HepG2 (cell line): ENCODE measurements around the gene GPR42. TPM values are rescaled to one million over a fixed set of nuclear protein-coding genes. Genes with fewer than 3 reads are reported as not detected.

Source experiments
- ATAC-seq: fragments of 200-7000 bp; cut with Tn5 transposase; 3 replicates; pipeline ENCODE4 v1.9.1; 2020; ENCODE audit warnings: mild to moderate bottlenecking, moderate library complexity
- BruUV-seq: library from RNA; stranded (reverse); fragments of 400-500 nt; replicated peaks from 2 replicates; lab custom pipeline; 2021; lab: Mats Ljungman, UMichigan
- CTCF ChIA-PET: fragments of 300-600 bp; formaldehyde crosslinking; extraction: SDS; loops from one replicate; lab custom pipeline; 2021; ENCODE audit warnings: low total read pairs, inconsistent platforms, low intra/inter-chr PET ratio; lab: Yijun Ruan, JAX
- POLR2A ChIA-PET: fragments of 350-600 bp; sonication (Branson Sonifier 250); formaldehyde crosslinking; loops from one replicate; lab custom pipeline; 2020; ENCODE audit warnings: antibody characterized with exemption, inconsistent platforms; lab: Yijun Ruan, JAX
- DNase-seq: peaks from one replicate; pipeline ENCODE4 v3.0.0-alpha.2; 2015; ENCODE audit warnings: low spot score
- FAIRE-seq: peaks from 3 replicates; lab custom pipeline; 2011; peaks lifted over from hg19 to GRCh38; lab: Jason Lieb, UNC
- H2AFZ ChIP-seq: one replicate; pipeline ENCODE4 v1.6.1; 2011; ENCODE audit warnings: low read length, inconsistent platforms
- H3K27ac ChIP-seq: fragments of 300-600 bp; 3 replicates; pipeline ENCODE4 v1.8.0; 2011; ENCODE audit warnings: mixed run types, mild to moderate bottlenecking, mixed read lengths, low read length, inconsistent platforms; ENCODE audit not compliant: insufficient read depth; ENCODE audit errors: extremely low read length
- H3K27me3 ChIP-seq, 2 experiments: fragments of 200-600 bp in 1 of 2; 2 replicates in 1 of 2; 3 replicates in 1 of 2; pipeline versions ENCODE4 v1.6.0 to v1.8.0; 2011; ENCODE audit warnings: low read length in 2 of 2, mild to moderate bottlenecking in 2 of 2, moderate library complexity in 2 of 2, inconsistent platforms in 1 of 2; ENCODE audit not compliant: insufficient read depth in 2 of 2, control insufficient read depth in 1 of 2
- H3K36me3 ChIP-seq, 2 experiments: fragments of 200-600 bp in 1 of 2; replicated peaks in 1 of 2; 2 replicates in 1 of 2; 3 replicates in 1 of 2; pipeline versions ENCODE4 v1.5.1 to v1.8.0; 2011; ENCODE audit warnings: low read length in 2 of 2, inconsistent platforms in 1 of 2; ENCODE audit not compliant: insufficient read depth in 2 of 2, control insufficient read depth in 1 of 2
- H3K4me1 ChIP-seq: 2 replicates; pipeline ENCODE4 v1.5.1; 2012; ENCODE audit warnings: low read length, inconsistent platforms; ENCODE audit not compliant: insufficient read depth
- H3K4me2 ChIP-seq: 2 replicates; pipeline ENCODE4 v1.6.0; 2011; ENCODE audit warnings: low read depth, low read length, inconsistent platforms
- H3K4me3 ChIP-seq, 3 experiments: fragments of 200-600 bp in 1 of 3; sonication (generic), shearing (Covaris generic) in 1 of 3; replicated peaks in 1 of 3; 2 replicates each; pipeline ENCODE4 v1.5.1; 2011 to 2016; ENCODE audit warnings: low read length in 3 of 3, inconsistent platforms in 2 of 3, low read depth in 2 of 3, mild to moderate bottlenecking in 2 of 3, control low read depth in 1 of 3, mixed read lengths in 1 of 3; ENCODE audit not compliant: insufficient read depth in 1 of 3
- H3K79me2 ChIP-seq: one replicate; pipeline ENCODE4 v1.6.1; 2011; ENCODE audit warnings: low read length, inconsistent platforms; ENCODE audit not compliant: insufficient read depth
- H3K9ac ChIP-seq: 2 replicates; pipeline ENCODE4 v1.6.0; 2011; ENCODE audit warnings: mild to moderate bottlenecking, low read depth, low read length, inconsistent platforms; ENCODE audit not compliant: insufficient read depth
- H3K9me3 ChIP-seq: 2 replicates; pipeline ENCODE4 v1.5.1; 2012; ENCODE audit warnings: mild to moderate bottlenecking, low read length
- H4K20me1 ChIP-seq: 2 replicates; pipeline ENCODE4 v1.6.0; 2011; ENCODE audit warnings: inconsistent platforms, mild to moderate bottlenecking, low read length, moderate library complexity; ENCODE audit not compliant: insufficient read depth
- CBX5 ChIP-seq: sonication (generic); formaldehyde crosslinking; IDR thresholded peaks from 2 replicates; pipeline ENCODE4 v1.4.0; 2020; ENCODE audit warnings: missing genetic modification reagents, borderline replicate concordance
- GTF2F1 ChIP-seq: fragments of 150-350 bp; IDR thresholded peaks from 2 replicates; pipeline ENCODE4 v1.6.1; 2014; ENCODE audit warnings: low read length
- NFE2 ChIP-seq: sonication (generic); formaldehyde crosslinking; IDR thresholded peaks from 2 replicates; pipeline ENCODE4 v1.4.0; 2020; ENCODE audit warnings: missing genetic modification reagents
- SMARCC2 ChIP-seq: fragments of 450-650 bp; IDR thresholded peaks from 2 replicates; pipeline ENCODE4 v1.6.1; 2017; ENCODE audit warnings: antibody characterized with exemption, mild to moderate bottlenecking
- WGBS: methylation state at CpG from one replicate; pipeline ENCODE4 v1.1.6; 2017; ENCODE audit warnings: low lambda C conversion rate; 5-methylcytosine and 5-hydroxymethylcytosine counted together
- in situ Hi-C: cut with HindIII; loops from 2 replicates; pipeline ENCODE4 v1.10.0; 2017; ENCODE audit warnings: low pct_unique_long_range_greater_than_20kb; ENCODE audit not compliant: extremely low pct_ligation_motif_present
- intact Hi-C: fragments of 100-400 bp; cut with micrococcal nuclease; formaldehyde crosslinking; loops from one replicate; pipeline ENCODE4 v1.10.0; 2022; ENCODE audit not compliant: unreplicated experiment
- polyA plus RNA-seq, 8 experiments: library from polyadenylated mRNA; depleted of rRNA in 3 of 8; stranded (reverse) in 7 of 8; unstranded in 1 of 8; fragments of >200 nt; fragmentation: Illumina TruSeq in 4 of 8; extraction: Trizol in 4 of 8; gene quantifications; 2 replicates each; pipeline versions ENCODE4 v1.2.1 to v1.2.3, GENCODE V29; 2011 to 2016; ENCODE audit warnings: low read depth in 4 of 8, missing spikeins in 1 of 8, mixed read lengths in 1 of 8; ENCODE audit not compliant: insufficient read depth in 1 of 8
- total RNA-seq, 5 experiments: library from RNA; depleted of rRNA; stranded (reverse); fragments of >200 nt; fragmentation: Illumina TruSeq; extraction: Trizol; gene quantifications; 2 replicates each; pipeline ENCODE4 v1.2.3, GENCODE V29; 2016; ENCODE audit warnings: low read depth in 1 of 5
- TF ChIP-seq, protein P1 (sequence below): IDR thresholded peaks from 2 replicates; pipeline ENCODE4 v1.4.0; 2020; ENCODE audit warnings: mild to moderate bottlenecking, missing genetic modification reagents
- TF ChIP-seq, protein P2 (sequence below): sonication (generic); formaldehyde crosslinking; IDR thresholded peaks from 2 replicates; pipeline ENCODE4 v1.5.0; 2020; ENCODE audit warnings: mild to moderate bottlenecking, missing genetic modification reagents

Gene GPR42
- total and polyA plus RNA-seq, 2 of the 13 experiments (the other 11 are each of a cell fraction or from before 2014, with no cell fraction given) = not detected

DNA sequence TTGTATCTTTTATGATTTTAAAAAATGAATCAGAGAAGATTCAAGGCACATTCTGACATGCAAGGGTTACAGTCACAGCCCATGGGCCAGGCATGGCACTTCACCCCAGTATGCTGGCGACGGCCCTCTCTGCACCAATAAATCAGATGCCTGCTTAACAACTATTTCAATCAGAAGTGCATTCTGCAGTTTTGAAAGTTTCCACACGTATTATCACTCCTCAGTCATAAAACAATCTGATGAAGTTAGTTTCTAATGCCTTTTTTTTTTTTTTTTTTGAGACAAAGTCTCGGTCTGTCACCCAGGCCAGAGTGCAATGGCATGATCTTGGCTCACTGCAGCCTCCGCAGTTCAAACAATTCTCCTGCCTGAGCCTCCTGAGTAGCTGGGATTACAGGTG is 48.9 kb downstream of the GPR42 start:
- DNase-seq = no peak
- in situ Hi-C loops = no loop called here
- Histone ChIP-seq H3K4me3 (0 out of 6 replicates have a peak overlapping the region, but pooled peaks of 1 of the 3 experiments have one; percentile 58), H3K9me3 (no peaks in the 10 kb centered on the region), H3K9ac (no peak overlapping the region), H3K36me3 (no peaks in the 10 kb centered on the region), H3K79me2 (no peaks in the 10 kb centered on the region), H3K4me2 (peak overlapping the region; percentile 87)
- TF ChIP-seq, protein P1, sequence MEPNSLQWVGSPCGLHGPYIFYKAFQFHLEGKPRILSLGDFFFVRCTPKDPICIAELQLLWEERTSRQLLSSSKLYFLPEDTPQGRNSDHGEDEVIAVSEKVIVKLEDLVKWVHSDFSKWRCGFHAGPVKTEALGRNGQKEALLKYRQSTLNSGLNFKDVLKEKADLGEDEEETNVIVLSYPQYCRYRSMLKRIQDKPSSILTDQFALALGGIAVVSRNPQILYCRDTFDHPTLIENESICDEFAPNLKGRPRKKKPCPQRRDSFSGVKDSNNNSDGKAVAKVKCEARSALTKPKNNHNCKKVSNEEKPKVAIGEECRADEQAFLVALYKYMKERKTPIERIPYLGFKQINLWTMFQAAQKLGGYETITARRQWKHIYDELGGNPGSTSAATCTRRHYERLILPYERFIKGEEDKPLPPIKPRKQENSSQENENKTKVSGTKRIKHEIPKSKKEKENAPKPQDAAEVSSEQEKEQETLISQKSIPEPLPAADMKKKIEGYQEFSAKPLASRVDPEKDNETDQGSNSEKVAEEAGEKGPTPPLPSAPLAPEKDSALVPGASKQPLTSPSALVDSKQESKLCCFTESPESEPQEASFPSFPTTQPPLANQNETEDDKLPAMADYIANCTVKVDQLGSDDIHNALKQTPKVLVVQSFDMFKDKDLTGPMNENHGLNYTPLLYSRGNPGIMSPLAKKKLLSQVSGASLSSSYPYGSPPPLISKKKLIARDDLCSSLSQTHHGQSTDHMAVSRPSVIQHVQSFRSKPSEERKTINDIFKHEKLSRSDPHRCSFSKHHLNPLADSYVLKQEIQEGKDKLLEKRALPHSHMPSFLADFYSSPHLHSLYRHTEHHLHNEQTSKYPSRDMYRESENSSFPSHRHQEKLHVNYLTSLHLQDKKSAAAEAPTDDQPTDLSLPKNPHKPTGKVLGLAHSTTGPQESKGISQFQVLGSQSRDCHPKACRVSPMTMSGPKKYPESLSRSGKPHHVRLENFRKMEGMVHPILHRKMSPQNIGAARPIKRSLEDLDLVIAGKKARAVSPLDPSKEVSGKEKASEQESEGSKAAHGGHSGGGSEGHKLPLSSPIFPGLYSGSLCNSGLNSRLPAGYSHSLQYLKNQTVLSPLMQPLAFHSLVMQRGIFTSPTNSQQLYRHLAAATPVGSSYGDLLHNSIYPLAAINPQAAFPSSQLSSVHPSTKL = no peak
- no peak for TF ChIP-seq NFE2 (CRISPR knock-in tag)
- no peak for TF ChIP-seq GTF2F1
- TF ChIP-seq, protein P2, sequence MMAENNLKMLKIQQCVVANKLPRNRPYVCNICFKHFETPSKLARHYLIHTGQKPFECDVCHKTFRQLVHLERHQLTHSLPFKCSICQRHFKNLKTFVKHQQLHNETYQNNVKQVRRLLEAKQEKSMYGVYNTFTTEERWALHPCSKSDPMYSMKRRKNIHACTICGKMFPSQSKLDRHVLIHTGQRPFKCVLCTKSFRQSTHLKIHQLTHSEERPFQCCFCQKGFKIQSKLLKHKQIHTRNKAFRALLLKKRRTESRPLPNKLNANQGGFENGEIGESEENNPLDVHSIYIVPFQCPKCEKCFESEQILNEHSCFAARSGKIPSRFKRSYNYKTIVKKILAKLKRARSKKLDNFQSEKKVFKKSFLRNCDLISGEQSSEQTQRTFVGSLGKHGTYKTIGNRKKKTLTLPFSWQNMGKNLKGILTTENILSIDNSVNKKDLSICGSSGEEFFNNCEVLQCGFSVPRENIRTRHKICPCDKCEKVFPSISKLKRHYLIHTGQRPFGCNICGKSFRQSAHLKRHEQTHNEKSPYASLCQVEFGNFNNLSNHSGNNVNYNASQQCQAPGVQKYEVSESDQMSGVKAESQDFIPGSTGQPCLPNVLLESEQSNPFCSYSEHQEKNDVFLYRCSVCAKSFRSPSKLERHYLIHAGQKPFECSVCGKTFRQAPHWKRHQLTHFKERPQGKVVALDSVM (CRISPR knock-in tag) = peak; percentile 42; the same call in 1 of the 2 replicates
- TF ChIP-seq SMARCC2 = no peak
- no peak for TF ChIP-seq CBX5 (CRISPR knock-in tag)
- TF ChIP-seq, all 625 proteins: peak for 1
- H2AFZ ChIP-seq = no peak overlapping the region
- ChIA-PET POLR2A (interaction anchor here (1.2 to 2.2 kb wide), 3 partner anchors 40 to 91 kb away, joined by 4 to 7 read pairs (median 5); no protein-coding TSS in a partner anchor), CTCF (interaction anchor here (1.2 kb wide), 1 partner anchor 76 kb away, joined by 5 read pairs; no protein-coding TSS in a partner anchor)
- ATAC-seq (no peak), FAIRE-seq (no peak)
- H3K27me3 ChIP-seq = no peaks in the 10 kb centered on the region
- no peaks in the 10 kb centered on the region for H4K20me1 ChIP-seq
- H3K4me1 ChIP-seq = peaks cover 57% of the 10 kb centered on the region
- H3K27ac ChIP-seq = no peak overlapping the region
- intact Hi-C loops = loop anchor here (1.0 to 2.0 kb wide), 3 partner anchors 39 to 74 kb away; no protein-coding TSS in a partner anchor
- BruUV-seq = no TSS peak
- WGBS = 56% methylated on average over 5 of the region's 5 CpGs
